Kidney tubule cell (primary cell): ENCODE data around the gene TENT5C.

Source experiments
- DNase-seq: peaks from one replicate; pipeline ENCODE4 v3.0.0-alpha.2; 2018; ENCODE audit warnings: low spot score

Gene TENT5C

GRCh38 chr1:117657949-117658660 is 52.3 kb downstream of the TENT5C start:
- no peak for DNase-seq

GRCh38 chr1:117658676-117659075 is 52.8 kb downstream of the TENT5C start:
- DNase-seq = no peak

- DNase-seq = no peak
Measured at GRCh38 chr1:117659550-117660270, 53.9 kb downstream of the TENT5C start.

GRCh38 chr1:117660271-117660965 is 54.6 kb downstream of the TENT5C start:
- DNase-seq = no peak

- DNase-seq = no peak
Measured at GRCh38 chr1:117661027-117661426, 55.2 kb downstream of the TENT5C start.

- no peak for DNase-seq
Measured at GRCh38 chr1:117662667-117663066, 56.8 kb downstream of the TENT5C start.

GRCh38 chr1:117663156-117663902 is 57.5 kb downstream of the TENT5C start:
- DNase-seq = no peak

GRCh38 chr1:117664314-117664713 is 58.5 kb downstream of the TENT5C start:
- DNase-seq = no peak

- DNase-seq = no peak
Measured at GRCh38 chr1:117665556-117666270, 59.9 kb downstream of the TENT5C start.

- DNase-seq = no peak
Measured at GRCh38 chr1:117669572-117669971, 63.7 kb downstream of the TENT5C start.

GRCh38 chr1:117670976-117671780 is 65.3 kb downstream of the TENT5C start:
- DNase-seq = no peak

- DNase-seq = peak; percentile 8
Measured at GRCh38 chr1:117671781-117672501, 66.1 kb downstream of the TENT5C start.

- DNase-seq = no peak
Measured at GRCh38 chr1:117672756-117673155, 66.9 kb downstream of the TENT5C start.

- DNase-seq = peak; percentile 5
Measured at GRCh38 chr1:117673405-117673804, 67.6 kb downstream of the TENT5C start.

GRCh38 chr1:117674521-117675400 is 68.9 kb downstream of the TENT5C start:
- no peak for DNase-seq

- DNase-seq = no peak
Measured at GRCh38 chr1:117675907-117676430, 70.1 kb downstream of the TENT5C start.

GRCh38 chr1:117676615-117677130 is 70.8 kb downstream of the TENT5C start:
- DNase-seq = no peak
